Karpas-422 (cell line): ENCODE measurements around the gene C1orf141. TPM values are rescaled to one million over a fixed set of nuclear protein-coding genes. Genes with fewer than 3 reads are reported as not detected.
"Not testable (repeated sequence)": the region's sequence is repeated elsewhere in the genome, so short reads cannot be mapped to it uniquely, and the experiment has no call there.

Source experiments
- DNase-seq: peaks from one replicate; pipeline ENCODE4 v3.0.0-alpha.2; 2015
- H2AFZ ChIP-seq: fragments of 200-600 bp; sonication (generic); 2 replicates; pipeline ENCODE4 v1.6.1; 2014; ENCODE audit warnings: antibody characterized with exemption, low read length, mixed read lengths
- H3K27ac ChIP-seq: fragments of 200-600 bp; sonication (generic); 2 replicates; pipeline ENCODE4 v1.5.1; 2014; ENCODE audit warnings: mild to moderate bottlenecking, low read length, moderate library complexity
- H3K27me3 ChIP-seq: fragments of 200-600 bp; sonication (generic); 2 replicates; pipeline ENCODE4 v1.6.1; 2014; ENCODE audit warnings: low read length, mixed read lengths
- H3K36me3 ChIP-seq: fragments of 200-600 bp; sonication (generic); 2 replicates; pipeline ENCODE4 v1.6.1; 2014; ENCODE audit warnings: low read length, mixed read lengths; ENCODE audit not compliant: insufficient read depth
- H3K4me1 ChIP-seq: fragments of 200-600 bp; sonication (generic); 2 replicates; pipeline ENCODE4 v1.6.1; 2014; ENCODE audit warnings: mild to moderate bottlenecking, low read length, mixed read lengths
- H3K4me2 ChIP-seq: fragments of 200-600 bp; sonication (generic); 2 replicates; pipeline ENCODE4 v1.6.1; 2014; ENCODE audit warnings: low read length, low read depth, mild to moderate bottlenecking; ENCODE audit not compliant: poor library complexity, severe bottlenecking
- H3K4me3 ChIP-seq: fragments of 200-600 bp; sonication (generic); 2 replicates; pipeline ENCODE4 v1.5.1; 2014; ENCODE audit warnings: mild to moderate bottlenecking, antibody characterized with exemption, low read length, mixed read lengths
- H3K79me2 ChIP-seq: fragments of 200-600 bp; sonication (generic); 2 replicates; pipeline ENCODE4 v1.6.1; 2014; ENCODE audit warnings: mild to moderate bottlenecking, low read length, mixed read lengths
- H3K9ac ChIP-seq: fragments of 200-600 bp; sonication (generic); 2 replicates; pipeline ENCODE4 v1.6.0; 2014; ENCODE audit warnings: low read length
- H3K9me2 ChIP-seq: fragments of 200-600 bp; sonication (generic), shearing (Covaris generic); replicated peaks from 2 replicates; pipeline ENCODE4 v1.6.0; 2014; ENCODE audit warnings: mild to moderate bottlenecking, low read length, moderate library complexity; ENCODE audit not compliant: insufficient read depth
- H3K9me3 ChIP-seq: fragments of 300-700, 200-600 bp; sonication (generic); 2 replicates; pipeline ENCODE4 v1.6.1; 2014; ENCODE audit warnings: low read length, mixed read lengths
- H4K20me1 ChIP-seq: fragments of 200-600 bp; sonication (generic); 2 replicates; pipeline ENCODE4 v1.6.1; 2014; ENCODE audit warnings: mild to moderate bottlenecking, antibody characterized with exemption, low read length, low read depth; ENCODE audit not compliant: insufficient read depth
- total RNA-seq: library from RNA; depleted of rRNA; stranded (reverse); fragments of >200 nt; shearing (Covaris generic); gene quantifications from 2 replicates; pipeline ENCODE4 v1.2.3, GENCODE V29; 2014; ENCODE audit warnings: low replicate concordance

Gene C1orf141
- total RNA-seq, 1 experiment from 2014 or later = not detected

DNA sequence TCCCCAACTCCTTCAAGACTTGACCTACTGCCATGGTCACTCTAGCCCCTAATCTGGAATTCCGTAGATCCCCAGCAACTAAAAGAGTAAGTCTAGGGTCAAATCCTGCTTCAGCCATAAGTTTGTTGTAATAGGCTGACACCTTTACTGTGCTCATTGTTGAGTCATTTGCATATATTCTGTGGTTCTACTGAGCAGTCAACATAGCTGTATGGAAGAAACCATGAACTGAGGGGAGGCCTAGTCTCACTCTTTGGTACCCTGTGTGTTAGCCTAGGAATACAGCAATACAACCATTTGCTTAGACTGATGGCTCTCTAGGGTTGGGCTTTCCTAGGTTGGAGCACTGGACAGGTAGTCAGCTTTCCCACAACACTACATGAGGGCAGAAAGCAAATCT is 57.2 kb downstream of the C1orf141 start:
- no peaks in the 10 kb centered on the region for H3K4me1 ChIP-seq
- H3K27me3 ChIP-seq = no peaks in the 10 kb centered on the region
- no peak for DNase-seq
- H3K9me3 ChIP-seq = no peaks in the 10 kb centered on the region; the same call in 1 of the 2 replicates
- H3K9ac ChIP-seq = no peak overlapping the region
- no peaks in the 10 kb centered on the region for H4K20me1 ChIP-seq
- no peaks in the 10 kb centered on the region for H3K79me2 ChIP-seq
- H3K27ac ChIP-seq = no peak overlapping the region
- H2AFZ ChIP-seq = no peak overlapping the region
- no peaks in the 10 kb centered on the region for H3K36me3 ChIP-seq
- no peak overlapping the region for H3K4me3 ChIP-seq
- no peaks in the 10 kb centered on the region for H3K9me2 ChIP-seq
- no peak overlapping the region for H3K4me2 ChIP-seq

DNA sequence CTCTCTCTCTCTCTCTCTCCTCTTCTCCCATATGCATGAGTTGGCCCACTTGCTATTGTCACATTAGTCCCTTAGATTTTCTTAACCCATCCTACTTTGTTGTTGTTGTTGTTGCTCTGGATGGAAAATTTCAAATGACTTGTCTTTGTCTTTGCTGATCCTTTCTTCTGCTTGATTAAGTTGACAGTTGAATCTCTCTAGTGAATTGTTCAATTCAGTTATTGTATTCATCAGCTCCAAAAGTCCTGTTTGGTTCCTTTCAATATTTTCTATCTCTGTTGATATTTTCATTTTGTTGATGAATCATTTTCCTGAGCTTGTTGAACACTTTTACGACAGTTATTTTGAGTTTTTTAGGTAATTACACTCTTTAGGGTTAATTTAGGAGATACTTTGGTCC is 62.0 kb downstream of the C1orf141 start:
- Histone ChIP-seq H3K4me2 (no peak overlapping the region), H3K9me2 (no peaks in the 10 kb centered on the region), H3K4me3 (no peak overlapping the region), H4K20me1 (no peaks in the 10 kb centered on the region), H3K79me2 (no peaks in the 10 kb centered on the region), H2AFZ (no peak overlapping the region), H3K9ac (no peak overlapping the region), H3K27ac (no peak overlapping the region), H3K27me3 (no peaks in the 10 kb centered on the region), H3K4me1 (no peaks in the 10 kb centered on the region), H3K36me3 (no peaks in the 10 kb centered on the region), H3K9me3 (no peaks in the 10 kb centered on the region; the same call in 1 of the 2 replicates)
- DNase-seq = no peak

- not testable (repeated sequence) for H3K9me2 ChIP-seq, H3K27ac ChIP-seq, H2AFZ ChIP-seq, H3K9me3 ChIP-seq, H3K4me1 ChIP-seq, H3K36me3 ChIP-seq, H3K27me3 ChIP-seq, H3K9ac ChIP-seq, DNase-seq, H3K4me3 ChIP-seq, H4K20me1 ChIP-seq, H3K4me2 ChIP-seq, H3K79me2 ChIP-seq
These were observed 67.1 kb downstream of the C1orf141 start for GRCh38 chr1:67067655-67068054.

- Histone ChIP-seq H3K4me2 (no peak overlapping the region), H4K20me1 (no peaks in the 10 kb centered on the region), H3K9ac (no peak overlapping the region), H3K27ac (no peak overlapping the region), H3K36me3 (no peaks in the 10 kb centered on the region), H3K9me3 (no peaks in the 10 kb centered on the region; the same call in 1 of the 2 replicates), H3K9me2 (no peaks in the 10 kb centered on the region), H3K27me3 (no peaks in the 10 kb centered on the region), H2AFZ (no peak overlapping the region), H3K4me1 (no peaks in the 10 kb centered on the region), H3K4me3 (no peak overlapping the region), H3K79me2 (no peaks in the 10 kb centered on the region)
- no peak for DNase-seq
These were observed 72.4 kb downstream of the C1orf141 start for GRCh38 chr1:67062412-67062811.

DNA sequence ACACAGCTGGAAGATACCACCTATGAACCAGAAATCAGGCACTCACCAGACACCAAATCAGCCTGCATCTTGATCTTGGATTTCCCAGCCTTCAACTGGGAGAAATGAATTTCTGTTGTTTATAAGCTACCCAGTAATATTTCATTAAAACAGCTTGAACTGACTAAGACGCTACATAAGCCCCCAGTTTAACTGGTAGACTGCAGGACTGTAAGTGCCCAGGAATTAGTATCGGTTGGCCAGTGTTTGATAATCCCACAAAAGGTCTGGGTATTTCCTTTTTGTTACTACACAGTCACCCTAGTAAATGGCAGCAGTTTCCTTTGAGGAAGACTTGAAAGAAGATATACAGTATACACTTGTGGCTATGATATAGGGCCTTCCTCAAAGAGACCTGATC is 73.5 kb downstream of the C1orf141 start:
- Histone ChIP-seq H3K27ac (no peak overlapping the region), H3K4me2 (no peak overlapping the region), H3K9me2 (no peaks in the 10 kb centered on the region), H3K4me3 (no peak overlapping the region), H3K36me3 (no peaks in the 10 kb centered on the region), H2AFZ (no peak overlapping the region), H3K9ac (no peak overlapping the region), H3K27me3 (no peaks in the 10 kb centered on the region), H3K4me1 (no peaks in the 10 kb centered on the region), H4K20me1 (no peaks in the 10 kb centered on the region), H3K79me2 (no peaks in the 10 kb centered on the region), H3K9me3 (no peaks in the 10 kb centered on the region)
- DNase-seq = no peak

DNA sequence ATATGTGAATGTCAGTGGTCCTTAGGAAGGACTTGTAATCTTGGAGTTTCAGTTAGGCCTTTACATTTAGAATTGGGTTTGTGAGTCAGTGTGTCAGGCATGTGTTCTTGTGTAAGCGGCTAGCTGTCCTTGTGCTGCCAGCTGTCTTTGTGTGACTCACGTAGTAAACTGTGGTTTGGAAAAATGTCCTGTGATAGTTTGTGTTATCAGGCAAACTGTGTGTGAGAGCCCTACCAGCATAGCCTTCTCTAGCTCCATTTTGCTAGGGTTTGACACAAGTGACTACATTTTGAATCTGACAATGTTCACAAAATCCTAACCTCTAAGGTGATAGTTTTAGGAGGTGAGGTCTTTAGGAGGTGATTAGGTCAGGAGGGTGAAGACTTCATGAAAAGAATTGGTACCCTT is 74.0 kb downstream of the C1orf141 start:
- no peak for DNase-seq
- H3K4me3 ChIP-seq = no peak overlapping the region
- no peak overlapping the region for H3K27ac ChIP-seq
- no peaks in the 10 kb centered on the region for H3K9me3 ChIP-seq
- no peaks in the 10 kb centered on the region for H3K4me1 ChIP-seq
- no peaks in the 10 kb centered on the region for H3K79me2 ChIP-seq
- H3K4me2 ChIP-seq = no peak overlapping the region
- no peaks in the 10 kb centered on the region for H4K20me1 ChIP-seq
- H2AFZ ChIP-seq = no peak overlapping the region
- no peaks in the 10 kb centered on the region for H3K36me3 ChIP-seq
- no peak overlapping the region for H3K9ac ChIP-seq
- H3K27me3 ChIP-seq = no peaks in the 10 kb centered on the region
- no peaks in the 10 kb centered on the region for H3K9me2 ChIP-seq

DNA sequence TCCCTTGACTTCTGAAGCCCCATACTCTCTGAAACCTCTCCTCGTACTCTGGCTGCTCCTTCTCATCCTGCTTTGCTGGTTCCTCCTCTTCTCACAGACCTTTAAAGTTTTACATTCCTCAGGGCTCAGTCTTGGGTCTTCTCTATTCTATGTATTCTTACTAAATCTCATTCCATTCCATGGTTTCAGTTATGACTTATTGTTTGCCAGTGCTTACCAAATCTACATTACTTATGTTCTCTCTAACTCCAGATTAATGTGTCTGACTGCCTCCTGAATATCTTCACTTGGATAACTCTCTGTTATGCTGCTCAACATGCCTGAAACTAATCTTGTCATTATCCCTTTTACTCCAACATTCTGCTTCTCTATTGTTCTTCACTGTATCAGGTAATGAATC is 75.4 kb downstream of the C1orf141 start:
- H3K79me2 ChIP-seq = no peaks in the 10 kb centered on the region
- H3K4me3 ChIP-seq = no peak overlapping the region
- no peak overlapping the region for H3K9ac ChIP-seq
- H2AFZ ChIP-seq = no peak overlapping the region
- no peak overlapping the region for H3K4me2 ChIP-seq
- peaks cover 3% of the 10 kb centered on the region for H3K4me1 ChIP-seq
- H3K27ac ChIP-seq = no peak overlapping the region
- H4K20me1 ChIP-seq = no peaks in the 10 kb centered on the region
- H3K36me3 ChIP-seq = no peaks in the 10 kb centered on the region
- DNase-seq = no peak
- no peaks in the 10 kb centered on the region for H3K27me3 ChIP-seq
- H3K9me3 ChIP-seq = no peaks in the 10 kb centered on the region
- H3K9me2 ChIP-seq = no peaks in the 10 kb centered on the region

- Histone ChIP-seq H4K20me1 (no peaks in the 10 kb centered on the region), H3K4me2 (no peak overlapping the region), H3K27ac (no peak overlapping the region), H3K79me2 (no peaks in the 10 kb centered on the region), H3K4me1 (peaks cover 7% of the 10 kb centered on the region), H3K4me3 (no peak overlapping the region), H3K9ac (no peak overlapping the region), H2AFZ (no peak overlapping the region), H3K9me2 (no peaks in the 10 kb centered on the region), H3K27me3 (no peaks in the 10 kb centered on the region), H3K36me3 (no peaks in the 10 kb centered on the region), H3K9me3 (no peaks in the 10 kb centered on the region)
- DNase-seq = no peak
These were observed 76.0 kb downstream of the C1orf141 start for GRCh38 chr1:67058761-67059160.

DNA sequence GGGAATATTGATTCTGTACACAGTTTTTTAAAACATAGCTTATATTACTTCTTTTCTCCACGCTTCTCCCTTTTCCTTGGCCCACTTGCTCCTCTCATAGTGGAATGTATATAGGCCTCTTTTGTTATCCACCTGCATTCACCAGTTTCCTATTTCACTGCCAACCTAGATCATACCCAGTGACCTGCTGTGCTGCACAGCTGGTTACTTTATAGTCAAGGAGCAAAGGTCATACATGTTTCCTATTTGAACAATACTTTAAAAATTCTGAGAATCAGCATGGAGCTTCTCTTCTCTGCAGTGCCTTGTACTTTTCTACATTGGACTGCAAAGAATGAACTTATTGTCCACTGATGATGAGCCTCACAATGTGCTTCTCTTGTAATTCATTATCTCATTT is 76.5 kb downstream of the C1orf141 start:
- H3K27me3 ChIP-seq = no peaks in the 10 kb centered on the region
- H2AFZ ChIP-seq = no peak overlapping the region
- H3K9ac ChIP-seq = no peak overlapping the region
- H3K4me1 ChIP-seq = peaks cover 7% of the 10 kb centered on the region
- no peaks in the 10 kb centered on the region for H3K9me3 ChIP-seq
- no peak for DNase-seq
- no peak overlapping the region for H3K27ac ChIP-seq
- H3K4me2 ChIP-seq = no peak overlapping the region
- H4K20me1 ChIP-seq = no peaks in the 10 kb centered on the region
- H3K79me2 ChIP-seq = no peaks in the 10 kb centered on the region
- no peak overlapping the region for H3K4me3 ChIP-seq
- H3K9me2 ChIP-seq = no peaks in the 10 kb centered on the region
- H3K36me3 ChIP-seq = no peaks in the 10 kb centered on the region
